ENCODE measurements around the gene NEO1. TPM values are rescaled to one million over a fixed set of nuclear protein-coding genes. Genes with fewer than 3 reads are reported as not detected.

The NEO1 gene
- total RNA-seq, 2 experiments from 2014 or later: 3.4 to 5.4 TPM

- ATAC-seq: no peak
- H3K36me3 Mint-ChIP-seq: no peaks in the 10 kb centered on the region
- CTCF ChIA-PET: no interaction called here
- no peaks in the 10 kb centered on the region for H3K4me1 Mint-ChIP-seq
- H3K9me3 Mint-ChIP-seq (ENCODE audit: low read depth): no peaks in the 10 kb centered on the region
- H3K27ac Mint-ChIP-seq: no peak overlapping the region
- H3K27me3 Mint-ChIP-seq: peaks cover 2% of the 10 kb centered on the region
- DNase-seq: no peak
- no peak overlapping the region for H3K4me3 Mint-ChIP-seq
These were observed 20.6 kb downstream of the NEO1 start for GRCh38 chr15:73072894-73073293.

DNA sequence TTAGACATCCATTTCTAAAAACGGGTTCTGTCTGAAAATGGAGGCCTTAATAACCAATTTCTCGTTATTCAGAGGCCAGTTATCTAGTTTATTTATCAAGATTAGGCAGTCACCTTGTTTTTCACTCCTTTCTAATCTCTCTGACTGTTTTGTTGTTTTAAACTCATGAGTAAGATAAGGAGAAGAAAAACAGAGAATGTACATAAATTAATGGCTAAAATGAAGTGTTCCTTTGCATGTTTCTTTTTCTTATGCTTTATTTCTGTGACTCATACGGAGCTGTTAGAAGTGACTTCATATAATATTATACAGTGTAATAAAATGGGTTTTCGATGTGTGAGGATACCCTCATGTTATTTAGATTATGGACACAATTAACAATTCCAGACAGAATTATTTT is 22.0 kb downstream of the NEO1 start:
- H3K4me3 Mint-ChIP-seq: no peak overlapping the region
- H3K27ac Mint-ChIP-seq: no peak overlapping the region
- DNase-seq (no peak), ATAC-seq (no peak)
- no peaks in the 10 kb centered on the region for H3K36me3 Mint-ChIP-seq
- CTCF ChIA-PET: no interaction called here
- H3K4me1 Mint-ChIP-seq: peaks cover 2% of the 10 kb centered on the region
- H3K27me3 Mint-ChIP-seq: peaks cover 2% of the 10 kb centered on the region
- no peaks in the 10 kb centered on the region for H3K9me3 Mint-ChIP-seq (ENCODE audit: low read depth)

DNA sequence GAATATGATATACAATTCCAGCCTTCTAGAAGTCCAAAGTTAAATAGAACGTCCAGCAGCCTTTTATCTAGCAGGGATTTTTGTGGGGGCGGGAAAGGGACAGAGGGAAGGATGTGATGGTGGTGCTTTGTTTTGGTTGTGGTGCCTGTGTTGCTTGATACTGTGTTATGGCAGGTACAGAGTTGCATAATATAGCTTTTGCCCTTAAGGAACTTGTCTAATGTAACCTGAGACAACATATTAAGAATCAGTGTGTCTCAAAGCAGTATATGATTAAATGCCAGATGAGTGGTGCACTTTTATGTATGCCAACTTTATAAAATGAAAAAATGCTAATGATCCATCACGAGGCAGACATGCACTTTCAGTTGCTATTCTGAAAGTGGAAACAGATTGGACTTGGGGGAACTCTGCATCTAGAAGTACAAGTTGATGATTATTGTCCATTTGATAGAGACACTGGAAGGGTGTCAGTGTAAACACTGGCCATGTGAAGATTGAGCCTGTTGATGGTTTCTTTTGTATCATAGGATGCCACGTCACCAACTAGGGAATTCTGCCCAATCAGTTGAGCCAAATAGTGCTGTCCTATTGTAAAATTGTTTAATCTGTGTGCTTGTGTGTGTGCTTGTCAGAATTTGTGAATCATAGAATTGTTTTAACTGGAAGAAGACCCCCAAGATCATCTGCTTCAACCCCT is 23.0 kb downstream of the NEO1 start:
- ATAC-seq (no peak), DNase-seq (no peak)
- H3K27me3 Mint-ChIP-seq: no peaks in the 10 kb centered on the region
- peaks cover 2% of the 10 kb centered on the region for H3K4me1 Mint-ChIP-seq
- CTCF ChIA-PET: no interaction called here
- H3K36me3 Mint-ChIP-seq: no peaks in the 10 kb centered on the region
- no peak overlapping the region for H3K27ac Mint-ChIP-seq
- no peak overlapping the region for H3K4me3 Mint-ChIP-seq
- H3K9me3 Mint-ChIP-seq (ENCODE audit: low read depth): no peaks in the 10 kb centered on the region

GRCh38 chr15:73078291-73078690 is 26.0 kb downstream of the NEO1 start:
- CTCF ChIA-PET: interaction anchor here (1.1 to 1.5 kb wide), 3 partner anchors 293 to 359 kb away, joined by 3 to 6 read pairs (median 3); no protein-coding TSS in a partner anchor
- H3K4me1 Mint-ChIP-seq: peaks cover 4% of the 10 kb centered on the region
- H3K36me3 Mint-ChIP-seq: no peaks in the 10 kb centered on the region
- H3K27ac Mint-ChIP-seq: no peak overlapping the region
- ATAC-seq (no peak), DNase-seq (no peak)
- H3K27me3 Mint-ChIP-seq: peaks cover 3% of the 10 kb centered on the region
- no peaks in the 10 kb centered on the region for H3K9me3 Mint-ChIP-seq (ENCODE audit: low read depth)
- no peak overlapping the region for H3K4me3 Mint-ChIP-seq

DNA sequence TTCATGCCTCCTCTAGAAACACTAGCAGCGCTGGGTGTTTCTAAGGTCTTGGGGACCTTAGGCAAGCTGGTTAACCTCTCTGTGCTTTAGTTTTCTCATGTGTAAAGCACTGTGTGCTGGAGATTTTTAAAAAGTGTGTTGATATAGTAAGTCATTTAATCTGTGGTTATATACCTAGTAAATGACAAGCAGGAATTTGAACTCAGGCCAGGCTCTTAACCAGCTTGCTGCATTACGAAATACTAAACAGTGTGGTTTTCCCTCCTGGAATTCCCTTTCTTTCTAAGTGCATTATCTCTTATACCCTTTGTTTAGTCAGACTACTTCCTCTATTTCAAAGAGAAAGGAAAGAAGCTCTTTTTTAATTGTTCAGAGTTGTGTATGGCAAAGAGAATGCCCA is 26.5 kb downstream of the NEO1 start:
- peaks cover 3% of the 10 kb centered on the region for H3K27me3 Mint-ChIP-seq
- H3K36me3 Mint-ChIP-seq: no peaks in the 10 kb centered on the region
- no peak overlapping the region for H3K4me3 Mint-ChIP-seq
- ATAC-seq (no peak), DNase-seq (no peak)
- CTCF ChIA-PET: interaction anchor here (1.2 to 1.5 kb wide), 2 partner anchors 293 to 360 kb away, joined by 3 to 6 read pairs; no protein-coding TSS in a partner anchor
- H3K27ac Mint-ChIP-seq: no peak overlapping the region
- no peaks in the 10 kb centered on the region for H3K9me3 Mint-ChIP-seq (ENCODE audit: low read depth)
- peaks cover 4% of the 10 kb centered on the region for H3K4me1 Mint-ChIP-seq

DNA sequence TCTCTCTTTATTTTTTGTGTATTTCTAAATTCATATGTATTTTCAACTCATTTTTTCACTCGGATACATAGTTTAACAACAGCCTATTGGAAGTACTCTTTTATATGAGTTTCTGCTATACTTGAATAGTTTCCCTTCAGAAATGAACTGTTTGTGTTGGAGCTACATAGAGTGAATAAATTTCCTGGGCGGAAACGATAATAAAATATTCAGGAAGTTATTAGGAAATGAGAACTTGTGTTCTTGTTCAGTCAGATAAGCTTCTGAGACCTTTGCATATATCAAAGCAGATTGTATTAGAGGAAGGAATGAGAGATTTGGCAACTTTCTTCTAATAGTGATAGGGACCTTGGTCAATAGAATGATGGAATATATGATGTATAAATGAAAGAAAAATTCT is 27.3 kb downstream of the NEO1 start:
- Mint-ChIP-seq H3K4me3 (no peak overlapping the region), H3K27me3 (peaks cover 3% of the 10 kb centered on the region), H3K9me3 (ENCODE audit: low read depth) (no peaks in the 10 kb centered on the region), H3K4me1 (peaks cover 4% of the 10 kb centered on the region), H3K27ac (no peak overlapping the region), H3K36me3 (no peaks in the 10 kb centered on the region)
- no peak for ATAC-seq
- CTCF ChIA-PET: interaction anchor here (1.1 to 1.5 kb wide), 3 partner anchors 281 to 360 kb away, joined by 3 to 6 read pairs (median 3); no protein-coding TSS in a partner anchor
- no peak for DNase-seq

DNA sequence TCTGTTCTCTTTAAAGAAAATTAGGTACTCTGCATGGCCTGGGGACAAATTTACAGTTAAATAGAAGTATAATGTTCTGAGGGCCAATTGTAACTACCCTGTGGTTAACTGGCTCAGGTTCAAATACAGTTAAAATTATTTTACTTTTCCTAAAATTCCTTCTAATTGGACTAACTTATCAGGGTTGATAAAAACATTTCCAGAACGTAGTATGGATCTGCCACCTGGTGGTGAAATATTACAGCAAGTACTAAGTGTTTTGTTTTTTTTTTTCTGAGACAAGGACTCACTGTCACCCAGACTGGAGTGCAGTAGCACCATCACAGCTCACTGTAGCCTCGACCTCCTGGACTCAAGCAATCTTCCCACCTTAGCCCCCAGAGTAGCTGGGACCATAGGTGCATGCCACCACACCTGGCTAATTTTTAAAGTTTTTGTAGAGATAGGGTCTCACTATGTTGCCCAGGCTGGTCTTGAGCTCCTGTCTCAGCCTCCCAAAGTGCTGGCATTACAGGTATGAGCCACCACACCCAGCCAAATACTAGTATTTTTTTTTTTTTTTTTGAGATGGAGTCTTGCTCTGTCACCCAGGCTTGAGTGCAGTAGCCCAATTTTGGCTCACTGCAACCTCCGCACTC is 29.2 kb downstream of the NEO1 start:
- CTCF ChIA-PET: interaction anchor here (1.0 to 2.1 kb wide), 16 partner anchors 14 to 483 kb away, joined by 3 to 9 read pairs (median 4); no protein-coding TSS in a partner anchor
- ATAC-seq (peak; percentile 47), DNase-seq (no peak)
- no peaks in the 10 kb centered on the region for H3K9me3 Mint-ChIP-seq (ENCODE audit: low read depth)
- H3K4me3 Mint-ChIP-seq: no peak overlapping the region
- peaks cover 3% of the 10 kb centered on the region for H3K27me3 Mint-ChIP-seq
- peaks cover 4% of the 10 kb centered on the region for H3K4me1 Mint-ChIP-seq
- no peak overlapping the region for H3K27ac Mint-ChIP-seq
- H3K36me3 Mint-ChIP-seq: no peaks in the 10 kb centered on the region

DNA sequence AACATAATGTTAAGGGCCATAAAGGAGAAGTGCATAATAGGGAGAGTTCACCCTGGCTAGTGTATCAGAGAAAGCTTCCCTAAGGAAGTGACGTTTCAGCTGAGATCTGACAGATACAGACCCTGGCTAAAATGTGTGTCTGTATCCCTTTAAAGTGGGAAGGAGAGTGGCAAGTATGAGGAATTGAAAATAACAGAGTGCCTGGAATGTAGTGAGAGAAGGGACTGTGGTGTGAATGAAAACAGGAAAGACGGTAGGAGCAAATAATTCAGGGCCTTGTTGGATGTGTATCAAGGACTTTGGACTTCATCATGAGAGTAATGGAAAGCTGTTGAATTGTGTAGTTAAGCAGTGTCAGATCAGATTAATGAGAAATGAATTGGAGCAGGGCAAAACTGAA is 30.5 kb downstream of the NEO1 start:
- CTCF ChIA-PET: interaction anchor here (1.1 to 2.1 kb wide), 7 partner anchors 19 to 363 kb away, joined by 3 to 6 read pairs (median 4); no protein-coding TSS in a partner anchor
- H3K4me1 Mint-ChIP-seq: peaks cover 9% of the 10 kb centered on the region
- ATAC-seq: no peak
- H3K9me3 Mint-ChIP-seq (ENCODE audit: low read depth): peaks cover 2% of the 10 kb centered on the region
- no peak overlapping the region for H3K4me3 Mint-ChIP-seq
- peaks cover 6% of the 10 kb centered on the region for H3K27me3 Mint-ChIP-seq
- DNase-seq: no peak
- no peak overlapping the region for H3K27ac Mint-ChIP-seq
- H3K36me3 Mint-ChIP-seq: no peaks in the 10 kb centered on the region

- Mint-ChIP-seq H3K36me3 (no peaks in the 10 kb centered on the region), H3K27me3 (peaks cover 17% of the 10 kb centered on the region), H3K4me1 (peaks cover 5% of the 10 kb centered on the region), H3K27ac (no peak overlapping the region), H3K9me3 (ENCODE audit: low read depth) (peaks cover 2% of the 10 kb centered on the region), H3K4me3 (no peak overlapping the region)
- DNase-seq: no peak
- no peak for ATAC-seq
- CTCF ChIA-PET: no interaction called here
These were observed 34.8 kb downstream of the NEO1 start for GRCh38 chr15:73087098-73087497.

- H3K9me3 Mint-ChIP-seq (ENCODE audit: low read depth): no peaks in the 10 kb centered on the region
- ATAC-seq (no peak), DNase-seq (no peak)
- no peak overlapping the region for H3K27ac Mint-ChIP-seq
- H3K4me1 Mint-ChIP-seq: no peaks in the 10 kb centered on the region
- H3K4me3 Mint-ChIP-seq: no peak overlapping the region
- peaks cover 11% of the 10 kb centered on the region for H3K27me3 Mint-ChIP-seq
- H3K36me3 Mint-ChIP-seq: no peaks in the 10 kb centered on the region
- CTCF ChIA-PET: no interaction called here
These were observed 52.8 kb downstream of the NEO1 start for GRCh38 chr15:73105064-73105463.

GRCh38 chr15:73108676-73109075 is 56.4 kb downstream of the NEO1 start:
- CTCF ChIA-PET: no interaction called here

DNA sequence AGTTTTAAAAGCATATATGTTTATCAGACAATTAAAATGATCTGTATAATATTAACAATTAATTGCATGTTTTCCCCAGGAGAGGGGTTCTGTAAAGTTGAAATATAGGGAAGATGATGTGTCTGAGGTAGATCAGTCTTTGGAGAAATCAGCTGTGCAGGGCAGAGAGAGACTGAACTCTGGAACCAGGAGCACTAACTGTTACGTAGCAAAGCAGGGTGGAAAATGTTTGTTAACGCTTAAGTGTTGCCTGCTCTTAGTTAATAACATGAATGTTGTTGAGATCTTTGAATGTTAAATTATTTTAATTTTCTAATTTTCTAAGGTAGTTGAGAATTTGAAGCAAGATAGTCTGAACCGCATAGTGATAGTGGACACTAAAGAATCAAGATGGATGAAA is 57.5 kb downstream of the NEO1 start:
- no peak for DNase-seq
- Mint-ChIP-seq H3K4me3 (no peak overlapping the region), H3K27me3 (peaks cover 16% of the 10 kb centered on the region), H3K36me3 (no peaks in the 10 kb centered on the region), H3K9me3 (ENCODE audit: low read depth) (no peaks in the 10 kb centered on the region), H3K27ac (no peak overlapping the region), H3K4me1 (no peaks in the 10 kb centered on the region)
- ATAC-seq: no peak
- CTCF ChIA-PET: no interaction called here

More at GRCh38 chr15:73108676-73109075, 56.4 kb downstream of the NEO1 start:
- Mint-ChIP-seq H3K4me3 (no peak overlapping the region), H3K36me3 (no peaks in the 10 kb centered on the region), H3K4me1 (no peaks in the 10 kb centered on the region), H3K27ac (no peak overlapping the region), H3K9me3 (ENCODE audit: low read depth) (no peaks in the 10 kb centered on the region), H3K27me3 (peaks cover 14% of the 10 kb centered on the region)
- ATAC-seq: no peak
- DNase-seq: no peak

- Mint-ChIP-seq H3K4me1 (no peaks in the 10 kb centered on the region), H3K27ac (no peak overlapping the region), H3K4me3 (no peak overlapping the region), H3K36me3 (no peaks in the 10 kb centered on the region), H3K27me3 (peaks cover 16% of the 10 kb centered on the region), H3K9me3 (ENCODE audit: low read depth) (no peaks in the 10 kb centered on the region)
- DNase-seq: no peak
- CTCF ChIA-PET: no interaction called here
- ATAC-seq: no peak
These were observed 57.9 kb downstream of the NEO1 start for GRCh38 chr15:73110201-73110600.

DNA sequence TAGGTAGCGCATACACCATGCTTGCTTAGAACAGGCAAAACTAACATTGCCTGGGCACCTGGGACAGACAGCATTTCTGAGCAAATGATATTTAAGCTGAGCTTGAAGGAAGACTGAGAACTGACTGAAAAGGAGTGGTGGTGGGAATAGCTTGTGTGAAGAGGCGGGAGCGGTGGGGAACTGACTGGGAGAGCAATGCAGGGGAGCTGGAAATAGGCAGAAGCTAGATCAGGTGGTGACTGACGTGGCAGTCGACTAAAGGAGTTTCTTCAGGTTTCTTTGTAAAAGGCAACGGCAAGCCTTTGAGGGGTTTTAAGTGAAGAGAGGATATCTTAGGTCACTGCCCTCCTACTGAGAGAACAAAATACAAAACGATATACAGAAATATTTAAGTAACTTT is 61.8 kb downstream of the NEO1 start:
- ATAC-seq (no peak), DNase-seq (no peak)
- no peak overlapping the region for H3K4me3 Mint-ChIP-seq
- no peaks in the 10 kb centered on the region for H3K9me3 Mint-ChIP-seq (ENCODE audit: low read depth)
- no peaks in the 10 kb centered on the region for H3K36me3 Mint-ChIP-seq
- H3K27me3 Mint-ChIP-seq: peaks cover 24% of the 10 kb centered on the region
- no peak overlapping the region for H3K27ac Mint-ChIP-seq
- CTCF ChIA-PET: interaction anchor here (1.5 kb wide), 1 partner anchor 10 kb away, joined by 4 read pairs; no protein-coding TSS in a partner anchor
- no peaks in the 10 kb centered on the region for H3K4me1 Mint-ChIP-seq

Data from activated CD8-positive, alpha-beta memory T cell treated with anti-CD3 and anti-CD28 coated beads, Interleukin-2, amount 10 ng/mL, durations not matched to agents 7 days and 5 days (primary cell).